Left renal pelvis (tissue), 4 donors: ENCODE results near the gene ACOXL. TPM values are rescaled to one million over a fixed set of nuclear protein-coding genes. Genes with fewer than 3 reads are reported as not detected.
A peak's percentile ranks its signal among the peaks of the same experiment; 100 is the strongest.
"Not testable (repeated sequence)": the region's sequence is repeated elsewhere in the genome, so short reads cannot be mapped to it uniquely, and the experiment has no call there.

ENCODE experiments used
- DNase-seq, 4 donors: peaks; one replicate each; pipeline ENCODE4 v3.0.0-alpha.2; 2013; ENCODE audit warnings: low read depth in 4 of 4, low spot score in 3 of 4
- polyA plus RNA-seq, 4 donors: library from polyadenylated mRNA; unstranded; fragments of 120-200 nt; gene quantifications; one replicate each; pipeline ENCODE4 v1.2.1, GENCODE V29; 2013; ENCODE audit not compliant: insufficient read length in 4 of 4

ACOXL gene
- polyA plus RNA-seq, 4 donors, result 0.31 to 1.6 (median 0.72) TPM

- no peak for DNase-seq
Observed at GRCh38 chr2:110957293-110957692, 224.9 kb downstream of the ACOXL start.

GRCh38 chr2:110958346-110959119 is 226.2 kb downstream of the ACOXL start:
- DNase-seq, result no peak

GRCh38 chr2:110959198-110959597 is 226.8 kb downstream of the ACOXL start:
- no peak for DNase-seq

GRCh38 chr2:110960281-110960680 is 227.9 kb downstream of the ACOXL start:
- DNase-seq, result no peak

GRCh38 chr2:110960954-110961353 is 228.6 kb downstream of the ACOXL start:
- no peak for DNase-seq

GRCh38 chr2:110961643-110962042 is 229.3 kb downstream of the ACOXL start:
- DNase-seq, result not testable (repeated sequence)

GRCh38 chr2:110969696-110970095 is 237.3 kb downstream of the ACOXL start:
- no peak for DNase-seq

- no peak for DNase-seq
Observed at GRCh38 chr2:110970201-110970600, 237.8 kb downstream of the ACOXL start.

GRCh38 chr2:110971811-110972210 is 239.4 kb downstream of the ACOXL start:
- no peak for DNase-seq

GRCh38 chr2:110973262-110973661 is 240.9 kb downstream of the ACOXL start:
- DNase-seq, result no peak

GRCh38 chr2:110977403-110977802 is 245.0 kb downstream of the ACOXL start:
- no peak for DNase-seq

- DNase-seq, result no peak
Observed at GRCh38 chr2:110978148-110978547, 245.8 kb downstream of the ACOXL start.

GRCh38 chr2:110978756-110979470 is 246.5 kb downstream of the ACOXL start:
- DNase-seq, result no peak

- no peak for DNase-seq
Observed at GRCh38 chr2:110979471-110980338, 247.3 kb downstream of the ACOXL start.

GRCh38 chr2:110980339-110981062 is 248.1 kb downstream of the ACOXL start:
- no peak for DNase-seq

- DNase-seq, result no peak
Observed at GRCh38 chr2:110983133-110983532, 250.8 kb downstream of the ACOXL start.

GRCh38 chr2:110984694-110985490 is 252.5 kb downstream of the ACOXL start:
- DNase-seq, result no peak

GRCh38 chr2:110990440-110990839 is 258.1 kb downstream of the ACOXL start:
- no peak for DNase-seq

- DNase-seq, result peak in 3 of 4 donors; percentile 20 to 36 (median 22)
Observed at GRCh38 chr2:110991911-110992310, 259.5 kb downstream of the ACOXL start.

GRCh38 chr2:110992886-110993285 is 260.5 kb downstream of the ACOXL start:
- no peak for DNase-seq
